Central memory CD4-positive, alpha-beta T cell (primary cell): ENCODE data around the gene TNKS1BP1.
"Not testable (repeated sequence)": the region's sequence is repeated elsewhere in the genome, so short reads cannot be mapped to it uniquely, and the experiment has no call there.

Experiments
- DNase-seq: peaks from one replicate; pipeline ENCODE4 v3.0.0; 2022

Gene TNKS1BP1

DNA sequence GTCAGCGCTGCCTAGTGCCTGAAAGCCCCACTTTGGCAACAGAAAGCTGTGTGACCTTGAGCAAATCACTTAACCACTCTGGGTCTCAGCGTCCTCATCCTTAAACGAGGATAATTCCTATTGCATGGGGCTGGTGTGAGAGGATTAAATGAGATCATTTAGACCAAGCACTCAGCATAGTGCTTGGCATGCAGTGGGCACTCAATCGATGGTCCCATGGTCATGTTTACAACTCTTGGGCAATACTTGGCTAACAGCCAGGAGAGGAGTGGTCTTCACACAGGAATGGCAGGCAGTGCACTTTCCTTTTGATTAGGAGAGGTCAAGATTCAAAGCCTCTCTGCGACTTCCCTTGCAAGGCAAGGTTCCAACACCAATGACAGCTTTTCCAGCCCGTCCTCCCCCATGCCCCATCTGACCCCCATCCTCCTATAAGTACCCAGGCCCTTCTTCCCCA lies 14.1 kb downstream of the TNKS1BP1 start:
- DNase-seq = no peak

DNA sequence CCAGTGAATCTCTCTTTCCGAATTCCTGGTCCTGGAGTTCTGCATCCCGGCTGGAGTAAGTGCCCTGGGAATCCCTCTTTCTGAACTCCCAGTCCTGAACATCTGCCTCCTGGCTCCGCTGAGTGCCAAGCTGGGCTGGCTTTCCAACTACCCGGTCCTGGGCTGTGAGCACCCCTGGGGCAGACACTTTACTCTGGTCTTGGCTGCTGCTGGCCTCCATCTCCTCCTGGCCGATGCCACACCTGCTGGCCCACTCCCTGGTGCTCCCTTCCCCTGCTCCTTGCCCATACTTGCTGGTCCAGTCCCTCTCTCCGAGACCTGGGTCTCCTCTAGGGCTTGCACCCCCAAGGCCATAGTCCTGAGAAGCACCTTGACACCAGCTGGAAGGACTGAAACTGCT lies 14.7 kb downstream of the TNKS1BP1 start:
- no peak for DNase-seq

DNA sequence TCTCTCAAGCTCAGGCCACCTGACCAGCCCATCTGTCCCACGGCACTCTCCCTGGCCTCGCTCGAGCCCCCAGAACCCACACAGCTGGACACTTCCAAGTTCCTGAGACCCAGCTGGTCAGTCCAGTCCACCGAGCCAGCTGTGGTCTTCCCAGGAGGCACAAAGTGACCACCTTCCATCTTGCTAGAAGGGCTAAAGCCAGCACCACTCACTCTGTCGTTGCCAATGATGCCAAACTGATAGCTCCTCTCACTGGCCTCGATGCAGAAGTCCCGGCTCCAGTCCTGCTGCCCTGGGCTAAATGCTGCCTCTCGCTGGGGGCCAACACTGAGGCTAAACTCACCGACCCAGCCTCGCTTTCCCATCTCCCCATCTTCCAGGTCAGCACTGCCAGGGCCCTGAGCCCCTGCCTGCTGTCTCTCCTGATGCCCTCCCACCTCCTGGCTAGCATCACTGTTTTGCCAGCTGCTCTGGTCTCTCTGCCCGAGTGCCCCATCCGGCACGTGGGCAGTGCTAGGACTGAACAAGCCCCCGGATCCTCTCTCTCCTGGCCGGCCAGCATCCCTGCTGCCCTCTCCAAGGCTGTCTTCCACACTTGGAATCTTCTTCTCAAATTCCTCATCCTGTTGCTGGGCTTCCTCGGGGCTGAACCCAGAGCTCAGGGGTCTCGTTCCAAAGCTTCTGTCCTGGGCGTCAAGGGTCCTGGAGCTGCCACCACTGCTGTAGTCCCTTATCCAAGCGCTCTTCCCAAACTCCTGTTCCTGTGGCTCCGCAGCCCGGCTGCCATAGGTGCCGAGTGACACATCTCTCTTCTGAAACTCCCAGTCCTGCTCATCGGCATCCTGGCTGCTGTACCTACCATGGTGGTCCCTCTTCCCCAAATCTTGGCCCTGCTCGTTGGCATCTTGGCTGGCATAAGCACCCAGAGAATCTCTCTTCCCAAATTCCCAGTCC lies 15.4 kb downstream of the TNKS1BP1 start:
- DNase-seq = no peak

- DNase-seq = no peak
These were observed 16.2 kb downstream of the TNKS1BP1 start for GRCh38 chr11:57308426-57309060.

GRCh38 chr11:57307666-57308270 lies 17.0 kb downstream of the TNKS1BP1 start:
- DNase-seq = no peak

DNA sequence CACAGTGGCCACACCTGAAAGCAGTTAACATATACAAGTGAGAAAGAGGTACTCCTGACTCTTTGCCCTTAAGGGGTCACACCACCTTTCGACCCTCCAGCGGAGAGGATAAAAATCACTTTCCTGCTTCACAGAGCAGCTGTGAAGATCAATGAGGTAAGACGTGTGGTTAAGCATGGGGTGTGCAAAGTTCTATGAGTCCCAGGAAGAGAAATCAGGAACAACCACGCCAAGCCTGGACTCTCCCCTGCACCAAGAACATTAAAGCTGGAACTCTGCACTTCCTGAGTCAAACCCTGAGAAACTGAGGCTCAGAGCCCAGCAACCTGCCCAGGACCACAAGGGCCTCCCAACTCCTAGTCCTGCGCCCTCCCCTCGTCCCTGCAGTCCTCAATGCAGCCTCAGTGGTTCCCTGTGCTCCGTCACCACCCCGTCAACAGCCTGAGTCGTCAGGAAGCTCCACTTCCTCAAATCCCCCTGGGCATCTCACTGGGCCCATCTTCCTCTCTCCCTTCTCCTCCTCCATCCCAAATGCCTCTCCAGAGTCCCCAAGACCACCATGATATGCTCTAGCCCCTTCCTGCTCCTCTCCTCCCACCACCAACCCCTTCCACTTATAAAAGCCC lies 17.7 kb downstream of the TNKS1BP1 start:
- DNase-seq = no peak

GRCh38 chr11:57306161-57306876 lies 18.4 kb downstream of the TNKS1BP1 start:
- DNase-seq = no peak

GRCh38 chr11:57305523-57305922 lies 19.2 kb downstream of the TNKS1BP1 start:
- DNase-seq = no peak

DNA sequence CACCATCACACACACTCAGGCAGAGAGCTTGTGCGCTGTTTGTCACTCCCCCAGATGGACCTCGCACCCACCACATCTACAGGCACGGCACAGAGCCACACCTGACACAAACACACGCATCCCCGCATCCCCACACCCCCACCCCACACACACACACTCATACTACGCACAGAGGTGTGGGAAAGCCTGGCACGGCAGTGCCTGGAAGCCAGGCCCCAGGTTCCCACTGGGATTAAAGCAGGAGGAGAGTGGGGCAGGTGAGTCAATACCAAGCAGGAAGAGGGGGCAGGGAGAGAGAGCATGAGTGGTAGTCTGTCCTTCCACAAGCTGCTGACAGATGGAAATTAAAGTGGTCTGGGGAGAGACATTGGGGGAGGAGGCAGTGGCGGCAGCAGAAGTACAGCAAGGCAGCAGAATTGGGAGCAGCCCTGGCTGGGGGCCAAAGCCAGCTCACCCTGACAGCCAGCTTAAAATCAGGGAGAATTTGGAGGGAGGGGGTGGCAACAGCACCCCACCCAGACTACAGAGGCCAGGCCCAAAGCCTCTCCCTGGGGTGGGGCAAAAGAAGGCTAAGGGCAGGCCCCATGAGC lies 20.7 kb downstream of the TNKS1BP1 start:
- DNase-seq = no peak

- DNase-seq = no peak
These were observed 21.3 kb downstream of the TNKS1BP1 start for GRCh38 chr11:57303280-57303989.

DNA sequence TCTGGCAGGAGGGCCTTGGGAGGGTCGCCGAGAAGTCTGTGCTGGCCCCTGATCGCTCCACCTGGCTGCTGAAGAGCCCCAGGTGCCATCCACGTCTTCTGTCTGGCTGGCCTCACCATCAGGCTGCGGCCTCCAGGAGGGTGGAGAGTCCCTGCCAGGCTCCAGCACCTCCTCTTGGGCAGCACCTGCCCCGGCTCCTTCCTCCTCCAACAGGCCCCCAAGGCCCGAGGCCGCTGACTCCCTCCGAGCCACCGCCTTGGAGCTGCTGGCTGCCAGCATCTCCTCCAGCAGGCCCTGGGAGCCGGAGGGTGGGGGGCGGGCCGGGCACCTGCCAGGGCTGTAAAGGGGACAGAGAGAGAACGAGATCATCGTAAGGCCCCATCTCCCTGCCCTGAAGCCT lies 22.3 kb downstream of the TNKS1BP1 start:
- DNase-seq = no peak

GRCh38 chr11:57301711-57302423 lies 22.9 kb downstream of the TNKS1BP1 start:
- no peak for DNase-seq

DNA sequence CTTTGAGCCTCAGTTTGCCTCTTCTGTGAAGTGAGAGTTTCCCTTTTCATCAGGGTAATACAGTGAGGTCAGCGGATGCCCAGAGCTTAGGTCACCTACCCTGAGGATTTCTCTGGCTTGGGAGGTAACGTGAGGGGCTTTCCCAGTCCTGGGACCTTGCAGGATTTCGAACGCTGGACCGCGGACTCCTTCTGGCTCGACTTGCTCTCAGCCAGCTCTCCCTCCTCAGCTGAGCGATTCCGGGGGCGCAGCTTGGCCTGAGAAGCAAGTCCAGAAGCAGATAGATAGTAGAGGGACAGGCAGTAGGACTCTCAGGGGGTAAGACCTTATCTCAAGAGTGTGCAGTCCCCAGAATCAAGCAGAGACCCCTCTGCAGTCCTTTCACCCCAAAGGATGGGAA lies 24.0 kb downstream of the TNKS1BP1 start:
- DNase-seq = no peak

DNA sequence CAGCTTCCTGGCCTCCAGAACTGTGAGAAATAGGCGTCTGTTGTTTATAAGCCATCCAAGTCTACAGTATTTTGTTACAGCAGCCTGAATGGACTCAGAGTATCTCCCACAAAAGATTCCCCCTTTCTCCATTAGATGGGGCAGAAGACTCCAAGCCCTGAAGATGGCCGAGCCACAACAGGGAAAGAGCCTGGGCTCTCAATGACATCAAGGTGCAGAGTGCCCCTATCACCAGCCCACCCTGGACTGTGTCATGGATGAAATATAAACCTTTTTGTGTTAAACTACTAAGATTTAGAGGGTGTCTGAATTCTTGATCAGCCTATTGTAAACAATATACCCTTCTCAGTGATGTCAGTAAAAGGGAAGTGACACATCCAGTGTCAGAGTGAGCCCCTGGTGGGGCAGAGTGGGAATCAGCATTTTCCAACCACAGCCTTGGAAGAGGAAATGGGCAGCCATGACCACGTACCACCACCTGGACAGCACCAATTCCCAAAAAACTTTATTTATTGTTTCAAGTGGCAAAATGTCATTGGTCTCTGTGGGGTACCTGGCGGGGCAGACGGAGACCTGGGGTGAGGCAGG lies 25.5 kb downstream of the TNKS1BP1 start:
- no peak for DNase-seq

DNA sequence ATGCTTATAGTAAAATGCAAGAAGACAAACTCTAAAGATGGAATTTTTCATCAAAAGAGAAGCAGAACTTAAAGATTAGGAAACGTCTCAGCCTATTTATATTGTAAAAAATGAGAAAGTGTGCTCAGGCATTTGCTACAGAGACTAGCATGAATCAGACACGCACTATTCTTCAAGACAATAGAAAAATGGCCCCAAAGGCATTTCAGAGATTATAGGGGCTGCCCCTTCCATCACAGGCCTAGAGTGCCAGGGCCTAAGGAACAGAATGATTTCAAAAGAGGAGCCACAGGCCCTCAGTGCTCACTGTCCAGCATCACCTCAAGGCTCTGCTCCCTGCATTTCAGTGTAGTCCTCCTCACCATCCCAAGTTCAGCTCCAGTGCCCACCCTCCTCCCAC lies 27.5 kb downstream of the TNKS1BP1 start:
- DNase-seq = no peak

DNA sequence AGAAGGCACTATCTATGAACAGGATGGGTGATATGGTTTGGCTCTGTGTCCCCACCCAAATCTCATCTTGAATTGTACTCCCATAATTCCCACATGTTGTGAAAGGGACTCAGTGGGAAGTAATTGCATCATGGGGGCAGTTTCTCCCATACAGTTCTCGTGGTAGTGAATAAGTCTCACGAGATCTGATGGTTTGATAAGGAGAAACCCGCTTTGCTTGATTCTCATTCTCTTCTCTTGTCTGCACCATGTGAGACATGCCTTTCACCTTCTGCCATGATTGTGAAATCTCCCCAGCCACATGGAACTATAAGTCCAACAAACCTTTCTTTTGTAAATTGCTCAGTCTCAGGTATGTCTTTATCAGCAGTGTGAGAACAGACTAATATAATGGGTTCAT lies 28.5 kb downstream of the TNKS1BP1 start:
- not testable (repeated sequence) for DNase-seq

- DNase-seq = no peak
These were observed 30.3 kb downstream of the TNKS1BP1 start for GRCh38 chr11:57294225-57295131.

DNA sequence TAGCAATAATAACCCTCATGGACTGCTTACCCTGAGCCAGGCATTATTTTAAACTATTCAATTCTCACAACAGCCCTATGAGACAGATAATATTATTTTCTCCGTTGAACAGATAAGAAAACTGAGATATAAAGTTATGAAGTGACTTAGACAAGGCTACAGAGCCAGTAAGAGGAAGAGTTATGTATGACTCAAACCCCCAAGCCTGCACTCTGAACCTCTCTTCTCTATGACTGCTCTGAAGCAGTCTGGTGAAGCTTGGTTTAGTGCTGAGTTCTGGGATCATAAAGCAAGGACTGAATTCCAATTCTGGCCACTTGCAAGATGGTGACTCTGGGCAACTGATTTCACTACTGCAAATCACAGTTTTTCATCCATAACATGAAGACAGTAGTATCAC lies 34.5 kb downstream of the TNKS1BP1 start:
- no peak for DNase-seq
